Jurkat, Clone E6-1 (cell line): ENCODE results near the gene GALNT17. TPM values are rescaled to one million over a fixed set of nuclear protein-coding genes. Genes with fewer than 3 reads are reported as not detected.

Source experiments
- DNase-seq: peaks from one replicate; pipeline ENCODE4 v3.0.0-alpha.2; 2011; ENCODE audit warnings: low read depth, low spot score
- H3K4me3 ChIP-seq: 2 replicates; pipeline ENCODE4 v1.5.1; 2011; ENCODE audit warnings: mild to moderate bottlenecking, low read length, control low read depth, moderate library complexity
- polyA plus RNA-seq: library from polyadenylated mRNA; unstranded; fragments of >200 nt; gene quantifications from one replicate; pipeline ENCODE4 v1.2.1, GENCODE V29; 2012; ENCODE audit warnings: missing spikeins; ENCODE audit not compliant: insufficient read length, insufficient read depth

Gene GALNT17
- not detected for polyA plus RNA-seq

- H3K4me3 ChIP-seq = no peak within 1 kb of the TSS
- DNase-seq = no peak
These were observed at the start of gene GALNT17 for GRCh38 chr7:71132127-71132376. Gene GALNT17, plus strand, starts transcription at chr7:71132144.

GRCh38 chr7:71095266-71095860 lies 36.6 kb upstream of the GALNT17 start:
- no peak for DNase-seq
- no peak overlapping the region for H3K4me3 ChIP-seq

DNA sequence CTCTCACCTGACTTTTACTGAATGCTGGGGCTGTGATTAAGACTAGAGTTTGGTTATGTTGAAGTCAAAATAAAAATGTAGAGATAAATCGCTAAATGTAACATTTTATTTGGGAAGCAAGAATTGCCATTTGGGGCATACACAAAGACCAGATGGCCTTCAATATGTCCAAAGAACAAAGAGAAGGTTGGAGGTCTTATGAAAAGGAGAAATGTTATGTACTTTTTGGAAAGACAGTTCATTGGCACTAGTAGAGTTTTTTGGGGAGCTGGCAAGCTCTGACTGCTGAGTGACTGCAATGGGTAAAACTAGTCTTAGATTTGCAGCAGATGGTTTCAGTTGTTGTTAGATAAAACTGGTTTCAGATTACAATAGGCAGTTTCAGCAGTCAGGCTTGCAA lies 35.6 kb upstream of the GALNT17 start:
- no peak for DNase-seq
- H3K4me3 ChIP-seq = no peak overlapping the region

- no peak overlapping the region for H3K4me3 ChIP-seq
- no peak for DNase-seq
These were observed 25.7 kb upstream of the GALNT17 start for GRCh38 chr7:71106226-71106625.

DNA sequence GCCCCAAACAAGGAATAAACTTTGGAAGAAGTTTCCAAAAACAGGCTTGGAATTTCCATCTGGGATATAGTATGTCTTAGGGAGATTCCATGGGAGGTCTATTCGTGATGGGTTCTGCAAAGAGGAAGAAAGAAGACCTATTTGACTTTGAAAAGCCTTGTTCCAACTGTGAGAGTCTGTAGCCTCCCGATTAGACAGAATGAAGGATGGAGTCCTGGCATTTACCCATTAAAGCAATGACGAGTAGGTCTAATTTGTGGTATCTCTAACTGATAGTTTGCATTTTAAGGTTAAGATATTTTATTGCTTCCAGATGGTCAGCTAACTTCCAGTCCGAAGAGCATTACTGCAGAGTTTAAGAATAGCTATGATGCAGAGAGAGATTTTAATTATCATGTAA lies 19.5 kb upstream of the GALNT17 start:
- no peak for DNase-seq
- no peak overlapping the region for H3K4me3 ChIP-seq

GRCh38 chr7:71120096-71120495 lies 11.8 kb upstream of the GALNT17 start:
- no peak for DNase-seq
- H3K4me3 ChIP-seq = no peak overlapping the region

GRCh38 chr7:71129126-71129525 lies 2.8 kb upstream of the GALNT17 start:
- no peak overlapping the region for H3K4me3 ChIP-seq
- no peak for DNase-seq

DNA sequence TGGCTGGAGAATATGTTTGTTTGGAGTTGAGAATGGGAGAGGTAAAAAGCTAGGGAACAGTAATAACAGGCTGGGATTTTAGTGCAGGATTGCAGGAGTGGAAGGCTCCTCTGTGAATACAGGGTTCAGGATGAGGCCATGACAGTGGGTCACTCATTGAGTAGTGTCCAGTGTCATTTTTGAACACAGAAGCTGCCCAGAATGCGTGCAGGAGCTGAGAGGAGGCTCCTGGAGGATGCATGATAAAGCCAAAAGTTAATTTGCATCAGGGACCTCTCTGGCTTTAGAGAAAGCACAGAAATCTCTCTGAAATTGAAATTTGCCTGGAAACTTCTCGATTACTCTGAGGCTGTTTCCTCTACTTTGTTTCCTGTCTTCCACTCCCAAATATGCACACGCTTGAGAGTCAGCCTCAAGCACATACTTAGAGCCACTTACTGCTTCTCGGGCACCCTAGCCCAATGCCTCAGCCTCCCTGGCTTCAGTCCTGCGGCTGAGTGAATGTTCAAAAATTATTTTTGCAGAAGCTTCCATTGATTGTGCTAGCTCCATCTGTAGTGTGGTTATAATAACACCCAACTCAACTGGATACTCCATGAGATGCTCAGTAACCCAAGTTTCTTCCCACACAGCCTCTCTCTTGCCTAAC lies 1.8 kb upstream of the GALNT17 start:
- no peak overlapping the region for H3K4me3 ChIP-seq
- no peak for DNase-seq

- H3K4me3 ChIP-seq = no peak overlapping the region
- DNase-seq = no peak
These were observed 453 bp upstream of the GALNT17 start for GRCh38 chr7:71131256-71132126.

DNA sequence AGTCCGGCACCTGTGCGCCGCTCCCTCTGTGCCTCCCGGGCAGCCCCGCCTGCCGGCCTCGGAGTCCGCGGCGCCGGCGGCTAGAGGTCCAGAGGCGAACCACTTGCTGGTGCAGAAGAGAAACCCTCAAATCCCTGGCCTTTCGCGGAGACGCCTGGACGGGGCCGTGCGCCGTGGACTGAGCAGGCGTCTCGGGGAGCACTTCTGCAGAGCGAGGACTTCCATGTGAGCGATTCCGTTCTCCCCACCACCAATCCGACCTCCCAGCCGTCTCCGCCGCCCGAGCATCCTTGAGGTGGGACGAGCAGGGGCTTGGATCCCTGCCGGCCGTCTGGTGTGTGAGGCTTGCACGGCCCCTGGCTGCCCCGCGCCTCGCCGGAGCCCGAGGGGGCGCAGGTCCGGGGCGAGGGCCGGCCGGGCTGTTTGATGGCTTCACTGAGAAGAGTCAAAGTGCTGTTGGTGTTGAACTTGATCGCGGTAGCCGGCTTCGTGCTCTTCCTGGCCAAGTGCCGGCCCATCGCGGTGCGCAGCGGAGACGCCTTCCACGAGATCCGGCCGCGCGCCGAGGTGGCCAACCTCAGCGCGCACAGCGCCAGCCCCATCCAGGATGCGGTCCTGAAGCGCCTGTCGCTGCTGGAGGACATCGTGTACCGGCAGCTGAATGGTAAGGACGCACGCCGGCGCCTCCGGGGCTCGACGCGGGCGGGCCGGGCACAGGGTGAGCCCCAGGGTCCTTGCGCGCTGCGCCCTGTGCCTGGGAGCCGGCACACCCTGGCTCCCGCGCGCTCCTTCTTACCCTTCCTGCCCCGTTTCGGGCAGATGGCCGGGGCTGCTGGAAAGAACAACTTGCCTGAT lies 660 bp downstream of the GALNT17 start:
- H3K4me3 ChIP-seq = no peak overlapping the region
- DNase-seq = no peak

- no peak overlapping the region for H3K4me3 ChIP-seq
- no peak for DNase-seq
These were observed 1.3 kb downstream of the GALNT17 start for GRCh38 chr7:71133232-71133622.

- H3K4me3 ChIP-seq = no peak overlapping the region
- no peak for DNase-seq
These were observed 1.9 kb downstream of the GALNT17 start for GRCh38 chr7:71133856-71134255.

DNA sequence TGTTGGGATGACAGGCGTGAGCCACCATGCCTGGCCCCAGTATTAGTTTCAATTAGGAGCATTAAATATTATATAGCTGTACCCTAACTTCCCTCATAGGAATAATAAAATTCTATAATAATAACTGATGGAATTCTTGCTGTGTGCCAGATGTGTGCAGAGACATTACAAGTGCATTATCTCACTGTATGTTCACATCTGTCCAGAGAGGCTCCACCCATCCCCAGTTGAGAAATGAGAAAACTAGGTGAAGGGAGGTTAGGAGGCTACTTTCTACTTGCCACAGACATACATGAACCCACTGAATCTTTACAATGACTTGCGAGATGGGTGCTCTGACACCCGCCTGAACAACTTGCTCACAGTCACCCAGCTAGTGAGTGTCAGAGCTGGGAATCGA lies 3.2 kb downstream of the GALNT17 start:
- H3K4me3 ChIP-seq = no peak overlapping the region
- no peak for DNase-seq

GRCh38 chr7:71135663-71136062 lies 3.7 kb downstream of the GALNT17 start:
- DNase-seq = no peak
- no peak overlapping the region for H3K4me3 ChIP-seq

DNA sequence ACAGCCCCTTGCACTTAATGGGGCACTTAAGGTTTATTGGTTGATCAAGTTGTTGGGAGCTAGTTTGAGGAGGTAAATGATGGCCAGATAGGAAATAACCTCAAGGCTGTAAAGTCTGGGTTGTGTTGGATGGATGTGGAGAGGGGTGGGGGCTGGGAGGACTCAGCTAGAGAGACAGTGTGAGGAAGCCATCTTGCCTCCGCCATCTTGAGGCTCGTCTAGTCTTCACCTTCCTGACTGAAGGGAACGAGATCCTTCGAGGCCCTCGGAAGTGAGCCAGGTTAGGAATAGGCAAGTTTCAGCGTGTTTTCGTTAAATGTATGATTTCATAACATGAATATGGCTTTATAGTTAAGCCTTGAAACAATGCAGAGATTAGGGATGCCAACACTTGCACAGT lies 5.5 kb downstream of the GALNT17 start:
- no peak overlapping the region for H3K4me3 ChIP-seq
- DNase-seq = no peak

DNA sequence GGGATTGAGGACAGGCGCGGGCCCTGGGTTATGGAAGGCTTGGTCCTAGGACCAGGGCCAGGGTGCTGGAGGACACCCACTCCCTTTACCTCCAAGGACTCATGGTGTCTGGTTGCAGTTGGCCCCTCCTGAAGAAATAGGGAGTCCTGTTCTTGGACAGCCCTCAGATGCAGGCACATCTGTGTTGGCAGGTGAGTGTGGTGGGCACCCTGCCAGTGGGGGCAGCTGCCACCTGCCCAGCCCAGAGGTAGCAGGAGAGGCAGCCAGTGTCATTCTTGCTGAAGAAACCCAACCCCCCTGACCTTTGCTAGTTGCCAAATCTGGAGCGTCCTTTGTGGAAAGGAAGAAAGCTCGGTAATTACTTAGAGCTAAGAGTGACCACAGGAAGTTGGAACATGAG lies 8.3 kb downstream of the GALNT17 start:
- DNase-seq = no peak
- no peak overlapping the region for H3K4me3 ChIP-seq

GRCh38 chr7:71144963-71145362 lies 13.0 kb downstream of the GALNT17 start:
- no peak overlapping the region for H3K4me3 ChIP-seq
- no peak for DNase-seq

- no peak overlapping the region for H3K4me3 ChIP-seq
These were observed 14.3 kb downstream of the GALNT17 start for GRCh38 chr7:71145906-71146901.

DNA sequence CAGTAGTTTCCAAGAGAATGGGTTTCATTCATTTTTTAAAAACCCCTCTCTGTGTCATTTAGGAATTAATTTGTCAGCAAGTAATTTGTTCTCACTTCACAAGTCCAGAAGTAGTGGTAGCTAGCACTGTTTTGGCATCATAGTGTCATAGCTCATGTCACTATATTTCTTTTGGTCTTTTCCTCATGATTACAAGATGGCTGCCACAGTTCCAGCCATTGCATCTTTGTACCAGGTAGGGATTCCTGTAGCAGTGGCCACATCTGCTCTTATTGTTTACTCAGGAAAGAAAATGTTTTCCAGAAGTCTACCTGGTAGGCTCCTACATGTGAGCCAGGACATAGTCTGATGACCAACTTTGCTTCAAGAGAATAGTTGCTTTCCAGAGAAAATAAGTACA lies 16.2 kb downstream of the GALNT17 start:
- no peak overlapping the region for H3K4me3 ChIP-seq
- no peak for DNase-seq

More at GRCh38 chr7:71145906-71146901, 14.3 kb downstream of the GALNT17 start:
- DNase-seq = no peak
